Cardiac muscle cell (in vitro differentiated cells and primary cell): ENCODE measurements around the gene COX20. TPM values are rescaled to one million over a fixed set of nuclear protein-coding genes. Genes with fewer than 3 reads are reported as not detected.

Experiments used
- DNase-seq, 2 donors: peaks; one replicate each; pipeline versions ENCODE4 v3.0.0 to v3.0.0-alpha.2; 2010 to 2017; ENCODE audit warnings: low read depth in 1 of 2, low spot score in 1 of 2
- H3K27ac ChIP-seq: fragments of 200-600 bp; sonication (generic); 2 replicates; pipeline ENCODE4 v1.5.1; 2016
- H3K27me3 ChIP-seq: fragments of 200-600 bp; sonication (generic); 2 replicates; pipeline ENCODE4 v1.6.0; 2016; ENCODE audit warnings: control low read depth
- H3K36me3 ChIP-seq: fragments of 200-600 bp; sonication (generic); 2 replicates; pipeline ENCODE4 v1.5.1; 2016; ENCODE audit warnings: control low read depth
- H3K4me1 ChIP-seq: fragments of 200-600 bp; sonication (generic); 2 replicates; pipeline ENCODE4 v1.8.1; 2017; ENCODE audit warnings: low read depth, mild to moderate bottlenecking, mixed run types
- H3K4me3 ChIP-seq: fragments of 200-600 bp; sonication (generic); 2 replicates; pipeline ENCODE4 v1.5.1; 2016; ENCODE audit warnings: mild to moderate bottlenecking
- H3K9me3 ChIP-seq: fragments of 200-600 bp; sonication (generic); 2 replicates; pipeline ENCODE4 v1.5.1; 2017; ENCODE audit warnings: low read depth, mild to moderate bottlenecking, control low read depth
- CTCF ChIP-seq: IDR thresholded peaks from 2 replicates; pipeline ENCODE4 v1.5.1; 2012; ENCODE audit warnings: low read depth, mild to moderate bottlenecking, low read length
- polyA plus RNA-seq: library from polyadenylated mRNA; unstranded; fragments of >200 nt; fragmentation: Nextera tagmentation; extraction: Ambion mirVana; gene quantifications from 2 replicates; pipeline ENCODE4 v1.2.1, GENCODE V29; 2016
- total RNA-seq: library from RNA; depleted of rRNA; stranded (reverse); fragments of >200 nt; gene quantifications from 2 replicates; pipeline ENCODE4 v1.2.3, GENCODE V29; 2016

COX20 gene
- total and polyA plus RNA-seq, 2 experiments from 2014 or later = 55.8 to 104 TPM

- no peak overlapping the region for H3K27ac ChIP-seq
- no peak for DNase-seq
- H3K36me3 ChIP-seq = no peaks in the 10 kb centered on the region
- peaks cover 23% of the 10 kb centered on the region for H3K4me1 ChIP-seq
- no peak overlapping the region for H3K4me3 ChIP-seq
- H3K9me3 ChIP-seq = no peaks in the 10 kb centered on the region
- no peaks in the 10 kb centered on the region for H3K27me3 ChIP-seq
- TF ChIP-seq CTCF = no peak
These were observed 33.9 kb downstream of the COX20 start for GRCh38 chr1:244869364-244869827.

DNA sequence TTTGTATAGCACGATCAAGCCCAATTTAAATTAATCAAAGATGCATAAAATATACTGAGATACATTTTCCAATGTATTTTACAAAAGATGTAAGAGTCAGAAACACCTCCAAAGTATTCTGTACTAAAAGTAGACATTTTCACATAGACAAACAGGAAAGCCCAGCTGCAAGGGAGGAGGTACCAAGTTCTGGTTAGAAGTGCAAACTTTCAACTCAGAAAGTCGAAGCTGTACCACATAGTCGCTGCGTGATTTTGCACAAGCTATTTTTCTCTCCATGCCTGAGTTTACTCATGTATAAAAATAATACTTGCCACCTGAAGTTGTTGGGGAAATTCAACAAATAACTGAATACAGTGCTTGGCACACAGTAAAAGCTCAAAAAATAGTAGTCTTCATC is 34.5 kb downstream of the COX20 start:
- Histone ChIP-seq H3K36me3 (no peaks in the 10 kb centered on the region), H3K27me3 (no peaks in the 10 kb centered on the region), H3K9me3 (no peaks in the 10 kb centered on the region), H3K4me3 (no peak overlapping the region), H3K27ac (no peak overlapping the region), H3K4me1 (peaks cover 21% of the 10 kb centered on the region)
- no peak for DNase-seq
- no peak for TF ChIP-seq CTCF

DNA sequence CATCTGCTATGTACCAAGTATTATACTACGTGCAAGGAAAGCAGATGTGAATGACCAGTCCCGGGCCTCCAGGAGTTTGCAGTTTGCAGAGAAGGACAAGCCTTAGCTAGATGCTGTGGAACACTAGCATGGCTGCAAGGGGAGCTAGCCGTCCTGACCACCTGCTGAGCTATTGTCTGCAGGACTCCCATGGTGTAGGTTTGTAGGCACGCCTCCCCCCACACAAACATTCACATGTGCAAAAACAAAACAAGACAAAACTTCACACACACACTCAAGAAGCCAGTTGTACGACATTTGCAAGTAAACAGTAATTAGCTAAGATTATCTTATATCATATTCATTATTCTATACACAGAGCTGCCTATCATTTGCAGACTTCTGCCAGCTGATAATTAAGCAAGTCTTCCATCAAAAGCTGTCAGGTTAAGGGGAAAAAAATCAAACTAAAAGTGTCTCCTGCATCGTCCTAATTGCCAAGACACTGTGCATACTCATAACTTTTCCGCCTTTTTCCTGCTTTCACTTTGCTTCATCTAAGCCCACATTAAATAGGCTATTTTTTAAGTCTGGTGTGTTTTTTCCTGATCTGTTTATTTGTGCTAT is 39.6 kb downstream of the COX20 start:
- no peak overlapping the region for H3K4me3 ChIP-seq

GRCh38 chr1:244876228-244876910 is 40.9 kb downstream of the COX20 start:
- TF ChIP-seq CTCF = no peak
- H3K27ac ChIP-seq = no peak overlapping the region
- no peak overlapping the region for H3K4me3 ChIP-seq
- DNase-seq = no peak
- no peaks in the 10 kb centered on the region for H3K36me3 ChIP-seq
- peaks cover 8% of the 10 kb centered on the region for H3K4me1 ChIP-seq
- H3K27me3 ChIP-seq = no peaks in the 10 kb centered on the region
- H3K9me3 ChIP-seq = no peaks in the 10 kb centered on the region

More for the DNA sequence above, 39.6 kb downstream of the COX20 start:
- no peaks in the 10 kb centered on the region for H3K36me3 ChIP-seq
- TF ChIP-seq CTCF = no peak
- H3K27ac ChIP-seq = no peak overlapping the region
- no peaks in the 10 kb centered on the region for H3K4me1 ChIP-seq
- no peaks in the 10 kb centered on the region for H3K27me3 ChIP-seq
- DNase-seq = no peak
- no peaks in the 10 kb centered on the region for H3K9me3 ChIP-seq

GRCh38 chr1:244878681-244879080 is 43.2 kb downstream of the COX20 start:
- Histone ChIP-seq H3K36me3 (no peaks in the 10 kb centered on the region), H3K4me1 (peaks cover 8% of the 10 kb centered on the region), H3K4me3 (no peak overlapping the region), H3K9me3 (no peaks in the 10 kb centered on the region), H3K27ac (no peak overlapping the region), H3K27me3 (no peaks in the 10 kb centered on the region)
- no peak for DNase-seq
- no peak for TF ChIP-seq CTCF
